ENCODE data around the gene ARFGAP1.

DNA sequence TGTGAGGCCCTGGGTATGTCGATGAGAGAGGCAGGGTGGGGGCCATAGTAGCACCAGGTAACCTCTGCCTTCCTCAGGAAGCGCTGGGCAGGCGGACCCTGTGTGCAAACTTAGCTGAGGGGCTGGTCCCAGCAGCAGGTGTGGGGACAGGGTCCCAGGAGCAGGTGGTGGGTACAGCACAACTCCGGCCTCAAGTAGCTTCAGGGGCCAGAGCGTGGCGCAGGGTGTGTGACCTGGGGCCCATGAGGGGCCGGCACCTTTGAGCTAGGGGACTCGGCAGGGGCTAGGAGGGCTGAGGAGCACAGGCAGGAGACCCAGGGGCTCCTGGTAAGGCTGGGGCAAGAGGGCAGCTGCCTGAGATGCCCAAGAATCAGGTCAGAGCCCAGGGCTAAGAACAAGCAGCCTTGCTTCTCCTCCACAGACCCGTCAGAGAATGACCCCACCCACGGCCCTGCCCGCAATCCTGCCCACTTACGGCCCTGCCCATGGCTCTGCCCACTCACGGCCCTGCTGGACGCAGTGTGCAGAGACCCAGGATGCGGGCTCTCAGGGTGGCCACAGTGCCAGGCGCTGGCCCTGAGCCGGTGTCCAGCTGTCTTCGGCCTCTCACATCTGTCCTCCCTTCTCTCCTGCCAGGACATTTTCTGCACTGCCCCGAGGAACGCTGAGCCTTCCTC is 57.6 kb downstream of the ARFGAP1 start:
- TF ChIP-seq, protein P1, sequence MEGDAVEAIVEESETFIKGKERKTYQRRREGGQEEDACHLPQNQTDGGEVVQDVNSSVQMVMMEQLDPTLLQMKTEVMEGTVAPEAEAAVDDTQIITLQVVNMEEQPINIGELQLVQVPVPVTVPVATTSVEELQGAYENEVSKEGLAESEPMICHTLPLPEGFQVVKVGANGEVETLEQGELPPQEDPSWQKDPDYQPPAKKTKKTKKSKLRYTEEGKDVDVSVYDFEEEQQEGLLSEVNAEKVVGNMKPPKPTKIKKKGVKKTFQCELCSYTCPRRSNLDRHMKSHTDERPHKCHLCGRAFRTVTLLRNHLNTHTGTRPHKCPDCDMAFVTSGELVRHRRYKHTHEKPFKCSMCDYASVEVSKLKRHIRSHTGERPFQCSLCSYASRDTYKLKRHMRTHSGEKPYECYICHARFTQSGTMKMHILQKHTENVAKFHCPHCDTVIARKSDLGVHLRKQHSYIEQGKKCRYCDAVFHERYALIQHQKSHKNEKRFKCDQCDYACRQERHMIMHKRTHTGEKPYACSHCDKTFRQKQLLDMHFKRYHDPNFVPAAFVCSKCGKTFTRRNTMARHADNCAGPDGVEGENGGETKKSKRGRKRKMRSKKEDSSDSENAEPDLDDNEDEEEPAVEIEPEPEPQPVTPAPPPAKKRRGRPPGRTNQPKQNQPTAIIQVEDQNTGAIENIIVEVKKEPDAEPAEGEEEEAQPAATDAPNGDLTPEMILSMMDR (optimal IDR thresholded peaks at IDR 0.05 in 1 of 3, IDR thresholded peaks at IDR 0.05 in 1 of 3, conservative IDR thresholded peaks at IDR 0.05 in 1 of 3; ENCODE audit: extremely low read depth in 1 of 3, insufficient read depth in 2 of 3, low read length in 3 of 3) = no peak
- no peak for TF ChIP-seq EZH2 (IDR thresholded peaks at IDR 0.05; ENCODE audit: low read length)
